GDM1 (cell line): ENCODE data around the gene CD40.
"Not testable (repeated sequence)": the region's sequence is repeated elsewhere in the genome, so short reads cannot be mapped to it uniquely, and the experiment has no call there.

Experiments used
- DNase-seq: peaks from one replicate; lab custom pipeline; 2025; lab: John Stamatoyannopoulos, UW

Gene CD40

GRCh38 chr20:46093531-46093930 lies 24.6 kb upstream of the CD40 start:
- no peak for DNase-seq

DNA sequence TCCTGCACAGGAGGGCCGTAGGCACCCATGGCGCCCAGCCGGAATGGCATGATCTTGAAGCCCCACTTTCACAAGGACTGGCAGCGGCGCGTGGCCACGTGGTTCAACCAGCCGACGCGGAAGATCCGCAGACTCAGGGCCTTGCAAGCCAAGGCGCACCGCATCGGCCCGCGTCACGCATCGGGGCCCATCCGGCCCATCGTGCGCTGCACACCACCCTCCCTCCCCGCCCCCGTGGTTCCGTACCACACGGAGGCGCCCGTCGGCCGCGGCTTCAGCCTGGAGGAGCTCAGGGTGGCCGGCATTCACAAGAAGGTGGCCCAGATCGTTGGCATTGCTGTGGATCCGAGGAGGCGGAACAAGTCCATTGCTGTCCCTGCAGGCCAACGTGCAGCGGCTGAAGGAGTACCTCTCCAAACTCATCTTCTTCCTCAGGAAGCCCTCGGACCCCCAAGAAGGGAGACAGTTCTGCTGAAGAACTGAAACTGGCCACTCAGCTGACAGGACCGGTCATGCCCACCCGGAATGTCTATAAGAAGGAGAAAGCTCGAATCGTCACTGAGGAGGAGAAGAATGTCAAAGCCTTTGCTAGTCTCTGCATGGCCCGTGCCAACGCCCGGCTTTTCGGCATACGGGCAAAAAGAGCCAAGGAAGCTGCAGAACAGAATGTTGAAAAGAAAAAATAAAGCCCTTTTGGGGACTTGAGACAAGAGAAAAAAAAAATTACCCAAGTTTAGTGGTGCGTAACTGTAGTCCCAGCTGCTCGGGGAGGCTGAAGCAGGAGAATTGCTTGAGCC lies 18.4 kb upstream of the CD40 start:
- no peak for DNase-seq

DNA sequence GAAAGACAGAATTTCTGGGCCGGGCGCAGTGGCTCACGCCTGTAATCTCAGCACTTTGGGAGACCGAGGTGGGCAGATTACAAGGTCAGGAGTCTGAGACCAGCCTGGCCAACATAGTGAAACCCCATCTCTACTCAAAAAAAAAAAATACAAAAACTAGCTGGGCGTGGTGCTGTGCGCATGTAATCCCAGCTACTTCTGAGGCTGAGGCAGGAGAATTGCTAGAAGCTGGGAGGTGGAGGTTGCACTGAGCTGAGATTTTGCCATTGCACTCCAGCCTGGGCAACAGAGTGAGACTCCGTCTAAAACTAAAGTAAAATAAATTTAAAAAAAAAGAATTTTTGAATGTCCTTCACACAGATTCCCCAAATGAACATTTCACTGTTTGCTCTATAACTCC lies 17.7 kb upstream of the CD40 start:
- DNase-seq: not testable (repeated sequence)

DNA sequence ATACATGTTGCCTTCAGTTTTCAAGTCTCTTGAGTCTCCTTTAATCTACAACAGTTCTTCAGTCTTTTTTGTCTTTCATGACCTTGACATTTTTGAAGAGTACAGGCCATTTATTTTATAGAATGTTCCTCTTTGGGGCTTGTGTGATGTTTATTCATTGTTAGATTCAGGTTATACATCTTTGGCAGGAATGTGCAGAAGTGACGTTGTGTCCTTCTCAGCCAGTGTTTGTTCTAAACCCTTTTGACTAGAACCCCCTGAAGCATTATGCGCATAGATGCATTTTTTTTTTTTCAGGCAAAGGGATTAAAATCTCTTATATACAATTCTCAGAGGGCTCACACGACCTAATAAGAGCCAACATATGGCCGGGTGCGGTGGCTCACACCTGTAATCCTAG lies 17.1 kb upstream of the CD40 start:
- DNase-seq: no peak

GRCh38 chr20:46101957-46102356 lies 16.2 kb upstream of the CD40 start:
- no peak for DNase-seq

DNA sequence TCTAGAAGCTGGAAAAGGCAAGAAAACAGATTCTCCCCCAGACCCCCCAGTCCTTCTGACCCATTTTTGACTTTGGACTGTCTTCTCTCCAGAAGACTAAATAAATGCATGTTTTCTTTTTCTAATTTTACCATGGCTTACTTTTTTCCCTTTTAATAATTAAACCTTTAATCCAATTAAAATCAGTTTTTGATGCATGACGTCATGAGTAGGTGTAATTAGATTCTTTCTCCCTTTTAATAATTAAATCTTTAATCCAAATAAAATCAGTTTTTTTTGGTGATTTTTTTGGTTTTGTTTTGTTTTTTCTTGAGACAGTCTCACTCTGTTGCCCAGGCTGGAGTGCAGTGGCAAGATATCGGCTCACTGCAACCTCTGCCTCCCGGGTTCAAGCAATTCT lies 15.2 kb upstream of the CD40 start:
- no peak for DNase-seq

- DNase-seq: no peak
Measured at GRCh38 chr20:46104262-46104661, 13.9 kb upstream of the CD40 start.

- no peak for DNase-seq
Measured at GRCh38 chr20:46107061-46107460, 11.1 kb upstream of the CD40 start.

GRCh38 chr20:46108435-46108841 lies 9.7 kb upstream of the CD40 start:
- DNase-seq: no peak

DNA sequence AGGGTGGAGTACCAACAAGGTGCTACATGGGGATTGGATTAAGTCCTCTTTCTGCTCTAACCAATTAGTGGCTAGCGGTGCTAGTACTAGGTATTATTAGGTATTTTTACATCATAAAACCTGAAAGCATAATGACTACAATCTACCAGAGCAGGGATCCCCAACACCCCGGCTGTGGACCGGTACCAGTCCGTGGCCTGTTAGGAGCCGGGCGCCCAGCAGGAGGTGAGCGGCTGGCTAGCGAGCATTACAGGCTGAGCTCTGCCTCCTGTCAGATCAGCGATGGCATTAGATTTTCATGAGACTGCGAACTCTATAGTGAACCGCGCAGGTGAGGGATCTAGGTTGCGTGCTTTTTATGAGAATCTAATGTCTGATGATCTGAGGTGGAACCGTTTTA lies 9.1 kb upstream of the CD40 start:
- DNase-seq: no peak

- no peak for DNase-seq
Measured at GRCh38 chr20:46111028-46111835, 6.9 kb upstream of the CD40 start.

DNA sequence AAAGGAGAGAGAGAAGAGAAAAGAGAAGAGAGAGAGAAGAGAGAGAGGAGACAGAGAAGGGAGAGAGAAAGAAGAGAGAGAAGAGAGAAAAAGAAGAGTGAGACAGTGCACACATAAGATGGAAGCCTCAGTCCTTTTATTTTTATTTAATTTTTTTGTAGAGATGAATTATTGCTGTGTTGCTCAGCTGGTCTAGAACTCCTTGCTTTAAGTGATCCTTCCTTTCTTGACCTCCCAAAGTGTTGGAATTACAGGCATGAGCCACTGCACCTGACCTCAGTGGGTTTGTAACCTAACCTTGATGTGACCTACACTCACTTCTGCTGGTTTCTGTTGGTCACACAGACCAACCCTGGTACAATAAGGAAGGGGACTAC lies 6.3 kb upstream of the CD40 start:
- DNase-seq: no peak

DNA sequence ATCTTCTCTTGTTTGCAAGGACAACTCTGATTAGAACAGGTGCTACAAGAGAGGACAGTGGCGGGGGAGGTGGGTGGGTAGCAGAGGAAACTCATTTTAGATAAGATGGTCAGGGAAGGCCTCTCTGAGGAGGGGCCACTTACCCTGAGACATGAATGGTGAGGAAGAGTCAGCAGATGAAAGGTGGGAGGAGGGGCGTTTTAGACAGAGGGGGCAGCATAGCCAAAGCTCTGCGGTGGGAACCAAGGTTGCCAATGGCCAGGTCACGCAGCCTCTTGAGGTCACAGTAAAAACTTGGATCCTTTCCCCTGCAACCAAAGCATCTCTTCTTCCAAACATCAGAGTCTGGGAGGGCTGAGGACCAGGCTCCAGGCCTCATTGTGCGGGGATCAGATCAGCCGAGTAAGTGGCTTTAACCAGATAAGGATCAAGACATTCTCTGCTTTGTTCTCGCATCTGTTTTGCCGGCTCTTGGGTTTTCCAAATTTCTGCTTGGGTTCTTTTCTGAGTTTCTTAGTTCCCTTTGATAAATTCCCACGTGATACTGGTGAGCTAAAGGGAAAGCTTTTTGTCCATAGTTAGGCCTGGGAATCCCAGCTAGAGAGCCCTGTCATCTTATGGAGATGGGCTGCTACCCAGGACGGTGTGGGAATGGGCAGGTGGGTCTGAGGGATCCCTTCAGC lies 5.5 kb upstream of the CD40 start:
- no peak for DNase-seq

GRCh38 chr20:46113113-46113470 lies 5.0 kb upstream of the CD40 start:
- no peak for DNase-seq

GRCh38 chr20:46114449-46114848 lies 3.7 kb upstream of the CD40 start:
- no peak for DNase-seq

DNA sequence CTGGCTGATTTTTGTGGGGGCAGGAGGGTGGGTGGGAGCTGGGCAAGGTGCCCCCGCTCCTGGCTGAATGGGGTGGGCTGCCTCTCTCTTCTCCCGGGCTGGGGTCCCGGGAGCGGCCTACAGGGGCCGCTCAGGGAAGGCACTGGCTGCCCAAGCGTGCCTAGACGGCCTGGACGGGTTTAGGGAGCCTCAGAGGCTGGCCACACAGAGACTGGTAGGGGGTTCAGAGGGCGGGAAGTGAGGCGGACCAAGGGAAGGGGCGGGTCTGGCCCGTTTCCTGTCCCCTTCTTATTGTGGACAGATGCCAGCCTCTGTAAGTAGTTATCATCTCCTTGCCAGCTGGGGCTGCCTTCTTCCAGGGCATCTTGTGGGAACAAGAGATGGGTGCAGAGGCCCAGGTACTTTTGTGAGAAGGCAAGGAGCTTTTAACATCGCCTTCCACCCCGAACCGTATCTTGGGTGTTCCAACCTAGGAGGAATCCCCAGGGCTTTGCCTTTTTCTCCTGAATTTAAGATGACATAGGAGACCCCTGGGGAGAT lies 437 bp downstream of the CD40 start:
- DNase-seq: no peak

DNA sequence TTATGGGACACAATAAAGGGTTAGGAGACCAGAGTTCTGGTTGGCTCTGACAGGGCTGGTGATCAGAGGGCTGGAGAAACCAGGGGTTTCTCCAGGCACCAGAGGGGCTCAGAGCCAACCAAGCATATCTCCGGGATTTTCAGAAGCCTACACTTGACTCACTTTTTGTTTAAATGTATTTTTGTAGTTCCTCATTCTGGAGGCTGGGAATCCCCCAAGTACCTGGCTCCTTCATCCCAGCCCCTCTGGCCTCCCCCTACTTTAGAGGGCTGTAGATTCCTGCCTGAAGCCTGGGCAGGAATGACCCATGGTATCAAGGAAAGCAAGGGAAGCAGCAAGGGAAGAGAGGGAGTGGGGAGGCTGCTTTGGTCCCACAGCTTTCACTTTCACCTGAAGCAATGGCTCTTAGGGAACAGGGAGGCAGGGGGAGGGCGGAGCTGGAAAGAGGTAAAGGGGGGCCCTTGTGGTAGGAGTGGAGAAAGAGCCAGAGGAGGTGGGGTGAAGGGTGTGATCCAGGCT lies 973 bp downstream of the CD40 start:
- no peak for DNase-seq

GRCh38 chr20:46119547-46119946 lies 1.4 kb downstream of the CD40 start:
- no peak for DNase-seq

- no peak for DNase-seq
Measured at GRCh38 chr20:46120136-46120535, 2.0 kb downstream of the CD40 start.

- no peak for DNase-seq
Measured at GRCh38 chr20:46121184-46121930, 3.2 kb downstream of the CD40 start.

- DNase-seq: no peak
Measured at GRCh38 chr20:46122071-46122470, 4.0 kb downstream of the CD40 start.
